Embryonic facial prominence (tissue), 1 donor: Measurements from ENCODE around the gene IFNA14.
"Not testable (repeated sequence)": the region's sequence is repeated elsewhere in the genome, so short reads cannot be mapped to it uniquely, and the experiment has no call there.

ENCODE experiments used
- DNase-seq: peaks from one replicate; pipeline ENCODE4 v3.0.0-alpha.2; 2016; ENCODE audit errors: extremely low spot score

The IFNA14 gene

DNA sequence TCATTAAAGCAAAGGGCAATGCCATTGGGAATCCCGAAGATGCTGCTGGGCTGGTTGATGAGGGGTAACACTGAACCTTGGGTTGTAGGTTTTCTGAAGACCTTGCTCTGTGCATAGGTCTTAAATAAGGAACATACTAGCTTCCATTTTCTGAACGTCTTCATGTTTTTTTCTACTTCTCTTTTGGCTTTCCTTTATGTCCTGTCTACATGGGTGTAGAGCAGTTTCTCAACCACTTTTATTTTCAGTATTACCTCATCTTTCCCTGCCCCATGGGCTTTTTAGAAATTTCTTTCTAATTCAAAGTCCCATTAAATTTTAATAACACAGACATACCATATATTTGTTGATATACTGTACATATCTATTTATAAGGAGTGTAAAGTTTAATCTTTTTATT lies at the start of gene IFNA14:
IFNA14 (minus strand) TSS at position 95 of the 400 bp plus-strand sequence; CDS start at position 25, 70 bp downstream.
- DNase-seq: no peak

DNA sequence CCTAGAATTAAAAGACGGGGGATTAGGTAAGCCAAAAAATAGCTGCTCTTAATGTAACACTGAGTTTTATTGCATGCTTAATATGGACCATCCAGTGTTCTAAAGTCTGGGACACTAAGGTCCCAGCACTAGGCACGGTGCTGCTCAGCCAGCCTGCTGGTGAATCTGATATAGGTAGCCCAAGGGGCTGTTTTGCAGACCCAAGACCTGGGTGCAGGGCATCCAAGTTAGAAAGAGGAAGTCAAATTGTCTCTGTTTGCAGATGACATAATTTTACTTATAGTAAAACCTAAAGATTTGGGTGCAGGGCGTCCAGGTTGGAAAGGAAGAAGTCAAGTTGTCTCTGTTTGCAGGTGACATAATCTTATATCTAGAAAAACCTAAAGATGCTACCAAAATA lies 47.5 kb upstream of the IFNA14 start:
- DNase-seq: no peak

DNA sequence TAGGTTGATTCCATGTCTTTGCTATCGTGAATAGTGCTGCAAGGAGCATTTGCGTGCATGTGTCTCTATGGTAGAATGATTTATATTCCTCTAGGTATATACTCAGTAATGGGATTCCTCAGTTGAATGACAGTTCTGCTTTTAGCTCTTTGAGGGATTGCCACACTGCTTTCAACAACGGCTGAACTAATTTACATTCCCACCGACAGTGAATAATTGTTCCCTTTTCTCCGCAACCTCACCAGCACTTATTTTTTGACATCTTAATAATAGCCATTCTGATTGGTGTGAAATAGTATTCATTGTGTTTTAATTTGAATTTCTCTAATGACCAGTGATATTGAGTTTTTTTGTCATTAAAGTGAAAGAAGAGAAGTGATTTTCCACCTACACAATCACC lies 46.9 kb upstream of the IFNA14 start:
- DNase-seq: no peak

DNA sequence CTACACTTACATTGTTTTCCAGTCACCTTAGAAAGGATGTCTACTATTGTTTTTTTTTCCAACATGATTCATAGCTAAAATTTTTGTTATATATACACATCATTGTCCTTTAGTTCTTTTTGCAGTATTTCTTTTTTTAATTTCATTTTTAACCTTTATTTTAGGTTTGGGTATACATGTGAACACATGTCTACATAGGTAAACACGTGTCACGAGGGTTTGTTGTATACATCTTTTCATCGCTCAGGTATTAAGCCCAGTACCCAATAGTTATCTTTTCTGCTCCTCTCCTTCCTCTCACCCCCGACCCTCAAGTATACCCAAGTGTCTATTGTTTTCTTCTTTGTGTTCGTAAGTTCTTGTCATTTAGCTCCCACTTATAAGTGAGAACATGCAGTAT lies 46.3 kb upstream of the IFNA14 start:
- DNase-seq: no peak

DNA sequence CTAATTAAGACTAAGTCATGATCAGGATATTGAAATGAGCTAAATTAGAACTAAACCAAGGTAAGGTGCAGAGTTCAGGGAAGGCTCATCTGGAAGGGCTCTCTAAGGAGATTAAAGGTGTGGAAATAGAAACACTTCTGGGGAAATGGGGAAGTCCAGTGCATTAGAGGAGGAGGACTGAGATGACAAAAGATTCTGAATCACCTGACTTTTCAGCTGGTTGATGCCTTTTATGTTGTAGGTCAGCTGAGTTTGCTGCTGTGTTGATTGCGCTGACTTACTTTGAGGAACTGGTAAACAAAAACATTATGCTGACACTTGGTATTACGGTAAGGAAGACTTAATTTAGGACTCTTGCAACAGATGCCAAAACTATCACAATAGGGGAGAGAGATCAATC lies 41.5 kb upstream of the IFNA14 start:
- DNase-seq: no peak

DNA sequence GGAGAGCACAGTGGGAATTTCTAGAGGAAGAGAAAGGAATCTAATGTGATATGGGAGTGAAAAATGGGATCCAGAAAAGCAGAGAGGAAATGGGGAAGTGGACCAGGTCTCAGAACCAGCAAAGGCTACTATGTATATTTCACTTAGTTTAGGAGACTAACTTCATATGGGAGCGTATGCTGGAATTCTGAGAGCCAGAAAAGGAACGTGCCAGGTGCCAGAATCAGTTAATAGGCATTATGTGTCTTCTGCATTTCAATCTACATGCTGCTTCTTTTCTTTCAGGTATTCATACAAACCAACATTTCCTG lies 28.5 kb upstream of the IFNA14 start:
- no peak for DNase-seq

DNA sequence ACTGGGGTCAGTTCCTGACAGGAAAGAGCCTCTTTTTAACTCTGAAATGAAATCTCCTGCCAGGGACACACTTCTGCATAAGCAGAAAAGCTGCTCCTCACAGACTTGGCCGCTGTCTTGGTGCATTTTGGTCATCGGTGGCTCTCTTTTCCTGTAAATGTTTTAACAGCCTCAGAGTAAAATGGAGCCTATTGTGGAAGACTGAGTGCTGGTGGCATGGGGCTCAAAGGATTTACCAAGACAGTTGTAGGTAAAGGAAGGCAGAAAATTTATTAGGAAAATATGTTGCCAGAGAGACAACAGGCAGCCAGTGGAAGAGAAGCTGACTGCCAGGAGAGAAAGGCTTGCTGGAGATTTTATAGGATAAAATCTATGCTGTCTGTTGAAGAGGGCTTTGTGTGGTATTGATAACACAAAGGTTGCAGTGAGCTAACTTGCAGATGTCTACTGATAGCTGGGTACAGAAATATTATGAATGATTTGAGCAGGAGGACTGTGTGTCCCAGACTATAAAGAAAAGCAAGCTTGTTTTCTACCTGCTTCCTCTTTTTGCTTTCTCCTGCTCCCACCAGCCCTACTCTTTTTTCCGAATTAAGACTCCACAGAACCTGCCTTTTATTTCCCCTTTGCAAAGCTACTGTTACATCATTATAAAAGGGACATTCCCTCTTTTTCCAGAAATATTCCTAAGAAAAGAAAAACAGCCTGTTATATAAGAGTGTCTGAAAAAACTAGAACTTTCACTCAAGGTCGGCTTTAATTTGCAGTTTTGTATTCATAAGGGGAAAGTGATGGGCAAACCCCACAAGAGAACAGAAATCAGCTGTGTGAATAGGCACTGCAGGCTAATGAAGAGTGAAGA lies 27.9 kb upstream of the IFNA14 start:
- DNase-seq: no peak

DNA sequence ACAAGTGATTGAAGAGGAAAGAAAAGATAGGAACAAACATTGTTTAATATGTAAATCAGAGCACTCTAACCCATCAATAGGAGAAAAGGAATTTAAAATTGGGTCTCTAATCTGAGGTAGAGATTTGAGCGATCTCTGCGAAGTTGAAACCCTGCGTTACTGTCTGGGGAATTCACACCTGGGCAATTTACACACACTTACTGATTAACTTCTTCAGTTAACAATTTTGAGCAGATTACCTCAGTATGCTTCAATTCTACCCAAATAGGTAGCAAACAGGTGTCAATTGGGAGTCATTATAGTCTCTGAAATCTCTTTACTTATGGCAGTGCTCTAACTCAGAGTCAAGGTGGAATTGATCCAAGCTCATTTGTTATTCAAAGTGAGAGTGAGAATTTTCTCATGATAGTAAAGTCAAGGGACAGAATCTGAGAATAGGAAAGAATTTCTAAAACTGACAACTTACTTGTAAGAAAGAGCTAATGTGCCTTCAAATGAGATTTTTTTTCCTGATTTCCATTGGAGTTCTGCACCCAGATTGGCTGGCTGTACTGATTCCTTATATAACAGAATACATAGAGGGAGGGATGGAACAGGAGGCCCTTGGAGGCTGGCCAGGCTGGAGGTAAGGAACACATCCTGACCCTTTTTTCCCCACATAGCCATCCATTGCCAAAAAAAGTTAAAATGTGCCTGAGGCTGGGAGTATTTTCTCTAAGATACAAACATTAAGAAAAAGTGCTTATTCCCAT lies 27.1 kb upstream of the IFNA14 start:
- DNase-seq: no peak

DNA sequence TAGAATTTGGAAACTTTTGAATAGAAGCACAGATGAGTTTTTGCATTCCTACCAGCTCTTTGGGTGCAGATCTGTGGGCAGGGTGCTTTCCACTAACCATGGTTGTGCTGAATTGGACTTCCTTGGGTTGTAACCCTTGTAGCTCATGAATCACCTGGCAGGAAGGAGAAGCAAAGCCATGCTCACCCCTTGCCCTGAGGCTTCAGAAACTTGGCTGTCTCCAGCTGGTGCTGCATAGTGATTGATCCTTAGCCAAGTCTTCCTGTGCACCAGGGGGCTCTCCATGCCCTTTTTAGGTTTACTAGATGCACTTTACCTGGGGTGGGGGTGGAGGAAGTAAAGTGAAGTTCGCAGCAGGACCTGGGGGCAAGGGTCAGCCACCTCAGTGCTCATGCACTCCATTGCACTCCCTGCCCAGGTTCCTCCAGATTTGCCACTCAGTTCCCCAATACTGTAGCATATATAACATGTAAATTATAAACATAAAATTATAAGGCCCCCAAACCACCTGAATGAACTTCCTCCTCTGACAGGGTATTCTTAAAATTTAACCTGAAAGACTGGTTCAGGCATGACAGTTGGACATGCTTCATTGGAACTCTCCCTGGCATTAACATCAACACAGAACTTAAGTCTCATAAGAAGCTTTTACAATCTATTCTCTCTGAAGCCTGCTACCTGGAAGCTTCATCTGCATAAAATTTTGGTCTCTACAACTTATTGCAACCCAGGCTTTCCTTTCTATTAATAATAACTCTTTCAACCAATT lies 25.8 kb upstream of the IFNA14 start:
- DNase-seq: no peak

DNA sequence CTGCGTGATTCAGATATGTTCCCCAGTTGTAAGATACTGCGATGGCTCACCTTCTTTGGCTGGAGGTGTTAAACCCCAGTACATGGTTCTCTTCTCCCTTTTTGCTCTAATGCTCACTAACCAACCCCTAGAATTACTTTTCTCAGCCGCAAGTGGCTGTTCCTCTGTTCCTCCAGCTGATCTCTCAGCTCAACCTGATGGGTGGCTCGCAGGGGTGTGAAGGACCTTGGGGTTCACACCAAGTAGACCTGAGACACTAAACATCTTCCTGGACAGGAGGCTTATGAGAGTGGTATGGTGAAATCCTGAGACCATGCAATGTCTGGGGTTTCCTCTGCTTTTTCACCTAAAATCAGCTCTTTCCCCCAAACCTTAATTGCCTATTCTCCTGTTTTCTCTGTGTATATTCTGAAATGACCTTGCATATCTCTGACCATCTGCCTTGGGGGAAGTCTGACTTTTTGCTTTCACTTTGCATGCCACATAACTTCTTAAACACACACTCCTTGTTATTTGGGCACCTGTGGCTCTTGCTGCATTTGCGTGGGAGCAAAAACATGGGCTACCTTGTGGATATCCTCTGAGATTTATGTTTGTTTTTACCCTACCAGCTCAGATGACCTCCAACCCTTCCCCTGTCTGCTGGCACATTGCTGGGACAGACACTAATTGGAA lies 15.9 kb upstream of the IFNA14 start:
- no peak for DNase-seq

DNA sequence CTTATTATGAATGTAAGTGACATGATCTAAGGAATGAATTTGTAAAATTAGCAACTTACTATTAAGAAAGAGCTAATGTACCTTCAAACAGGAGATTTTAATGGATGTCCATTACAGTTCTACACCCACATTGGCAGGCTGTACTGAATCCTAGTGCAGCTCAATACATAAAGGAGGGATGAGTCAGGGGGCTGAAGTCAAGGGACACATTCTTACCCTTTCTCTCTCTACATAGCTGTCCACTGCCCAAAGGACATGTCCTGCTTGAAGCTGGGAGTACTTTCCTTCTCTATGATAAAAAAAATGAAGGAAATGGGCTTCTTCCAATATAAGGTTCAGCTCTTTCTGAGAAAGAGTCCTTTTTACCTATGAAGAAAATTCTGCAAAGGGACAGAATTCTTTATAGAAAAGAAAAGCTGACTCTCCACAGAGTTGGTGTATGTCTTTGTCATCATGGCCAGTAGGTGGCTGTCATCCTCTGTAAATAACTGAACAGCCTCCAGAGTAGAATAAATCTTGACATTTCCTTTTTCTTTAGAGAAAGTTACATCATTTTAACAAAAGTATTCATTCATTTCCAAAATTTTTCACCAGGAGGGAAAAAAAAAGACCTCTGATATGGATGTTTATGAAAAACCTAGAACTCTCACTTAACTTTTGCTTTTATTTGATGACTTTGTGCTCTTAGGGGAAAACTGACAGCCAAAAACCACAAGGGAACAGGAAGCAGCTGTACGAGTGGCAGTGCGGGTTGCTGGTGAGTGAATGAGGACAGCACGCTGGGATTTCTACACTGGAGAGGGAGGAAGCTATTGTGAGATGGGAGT lies 13.1 kb upstream of the IFNA14 start:
- no peak for DNase-seq

DNA sequence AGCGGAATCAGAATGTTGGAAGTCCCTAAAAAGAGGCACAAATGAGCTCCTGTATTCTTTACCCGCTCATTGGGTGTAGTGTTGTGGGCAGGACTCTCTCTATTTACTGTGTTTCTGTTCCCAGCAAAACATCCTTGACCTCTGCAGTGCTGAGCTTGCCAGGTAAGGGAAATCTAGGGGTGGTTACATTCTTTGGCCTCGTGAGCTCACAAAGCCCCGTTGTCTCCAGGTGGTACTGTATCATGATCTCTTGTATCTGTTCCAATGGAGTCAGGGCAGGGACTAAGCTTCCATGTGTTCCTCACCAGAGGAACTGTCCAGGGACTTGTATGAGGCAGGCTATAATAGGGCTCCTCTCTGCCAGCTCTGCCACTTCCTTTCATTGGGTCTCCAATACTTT lies 11.8 kb upstream of the IFNA14 start:
- DNase-seq: no peak

DNA sequence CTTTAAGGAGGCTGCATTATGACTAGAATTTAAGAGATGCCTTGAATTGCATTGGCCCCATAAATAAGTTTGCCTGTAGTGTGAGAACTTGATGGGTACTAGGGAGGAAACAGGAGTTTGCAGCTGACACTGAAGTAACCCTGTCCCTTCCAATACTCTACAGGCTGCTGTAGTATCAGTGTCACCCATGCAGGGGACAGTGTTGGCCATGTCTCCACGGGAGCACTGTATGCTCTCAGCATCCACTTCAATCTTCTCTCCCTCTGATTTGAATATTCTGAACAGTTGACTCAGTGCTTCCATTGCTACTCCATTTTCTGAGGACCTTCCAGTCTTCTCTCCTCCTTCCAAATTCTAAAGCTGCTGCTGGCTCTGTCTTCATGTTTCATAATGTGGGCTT lies 11.4 kb upstream of the IFNA14 start:
- DNase-seq: no peak

DNA sequence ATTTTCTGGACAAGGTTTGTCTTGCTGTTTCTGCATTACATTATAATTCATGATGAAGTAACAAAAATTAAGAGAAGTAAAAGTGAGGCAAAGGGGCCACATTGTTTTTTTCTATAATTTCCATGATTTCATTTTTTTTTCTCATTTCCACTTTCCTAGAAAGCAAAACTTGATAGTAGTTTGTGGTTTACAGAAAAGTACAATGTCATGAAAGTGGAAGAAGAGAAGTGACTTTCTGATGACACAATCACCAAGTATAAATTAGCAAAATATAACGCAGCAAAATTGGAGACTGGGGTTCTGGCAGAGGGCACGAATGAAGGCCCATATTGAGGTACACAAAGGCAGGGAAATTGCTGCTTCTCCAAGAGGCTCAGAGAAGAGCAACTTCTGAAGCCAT lies 5.0 kb upstream of the IFNA14 start:
- DNase-seq: no peak

DNA sequence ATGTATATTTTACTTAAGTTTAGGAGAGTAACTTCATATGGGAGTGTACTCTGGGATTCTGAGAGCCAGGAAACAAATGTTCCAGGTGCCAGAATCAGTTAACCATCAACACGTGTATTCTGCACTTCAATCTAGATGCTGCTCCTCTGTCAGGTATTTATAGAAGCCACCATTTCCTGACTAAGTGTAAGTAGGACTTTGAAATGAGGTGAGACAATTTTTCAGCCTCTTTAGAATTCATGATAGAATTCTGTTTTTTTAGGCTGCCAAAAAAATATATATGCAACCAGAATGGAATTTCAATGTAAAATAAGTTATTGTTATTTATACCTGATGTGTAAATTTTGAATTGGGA lies 3.5 kb downstream of the IFNA14 start:
- DNase-seq: not testable (repeated sequence)

DNA sequence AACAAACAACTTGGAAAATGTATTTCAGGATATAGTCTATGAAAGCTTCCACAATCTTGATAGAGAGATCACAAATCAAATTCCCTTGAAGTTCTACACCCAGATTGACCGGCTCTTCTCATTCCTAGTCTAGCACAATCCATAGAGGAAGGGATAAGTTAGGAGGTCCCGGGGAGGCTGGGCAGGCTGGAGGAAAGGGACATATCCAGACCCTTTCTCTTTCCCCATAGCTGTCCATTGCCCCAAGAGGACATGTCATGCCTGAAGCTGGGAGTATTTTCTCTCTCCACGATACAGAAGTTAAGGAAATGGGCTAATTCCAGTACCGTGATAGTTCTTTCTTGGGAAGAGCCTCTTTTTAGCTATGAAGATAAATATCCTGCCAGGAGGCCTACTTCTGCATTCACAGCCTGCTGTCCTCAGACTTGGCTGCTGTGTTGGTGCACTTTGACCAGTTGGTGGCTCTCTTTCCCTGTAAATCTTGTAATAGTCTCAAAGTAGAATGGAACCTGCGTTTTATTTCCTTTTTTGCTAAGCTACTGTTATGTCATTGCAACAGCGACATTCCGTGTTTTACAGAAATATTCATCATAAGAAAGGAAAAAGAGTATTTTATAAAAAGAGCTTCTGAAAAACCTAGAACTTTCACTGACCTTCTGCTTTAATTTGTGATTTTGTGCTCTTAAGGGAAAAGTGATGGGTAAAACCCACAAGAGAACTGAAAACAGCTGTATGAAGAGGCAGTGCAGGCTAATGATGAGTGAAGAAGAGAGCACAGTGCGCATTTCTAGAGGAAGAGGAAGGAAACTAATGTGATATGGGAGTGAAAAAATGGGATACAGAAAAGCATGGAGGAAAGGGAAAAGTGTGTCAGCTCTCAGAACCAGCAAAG lies 4.1 kb downstream of the IFNA14 start:
- not testable (repeated sequence) for DNase-seq

DNA sequence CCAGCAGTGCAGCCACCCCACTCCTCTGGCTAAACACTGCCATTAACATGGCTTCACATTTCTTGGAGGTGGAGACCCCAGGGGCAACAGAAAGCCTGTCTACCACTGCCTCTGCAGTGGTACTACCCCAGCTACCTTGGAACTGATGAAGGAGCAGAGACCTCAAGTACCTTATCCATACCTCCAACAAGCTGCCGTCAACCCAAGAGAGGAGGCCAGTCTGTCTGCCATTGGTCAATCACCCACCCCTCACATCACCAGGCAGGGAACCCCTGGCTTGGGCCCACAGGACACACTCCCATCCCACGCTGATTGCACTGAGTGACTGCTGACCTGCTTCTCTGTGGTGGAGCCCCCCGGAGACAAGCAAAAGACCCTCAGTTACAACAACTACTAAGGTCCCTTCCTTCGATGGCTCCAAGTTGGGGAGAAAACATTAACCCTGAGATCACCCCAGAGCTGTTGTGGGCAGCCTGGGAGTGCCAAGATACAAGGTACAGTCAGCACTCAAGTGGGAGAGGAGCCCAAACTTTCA lies 5.6 kb downstream of the IFNA14 start:
- DNase-seq: no peak

DNA sequence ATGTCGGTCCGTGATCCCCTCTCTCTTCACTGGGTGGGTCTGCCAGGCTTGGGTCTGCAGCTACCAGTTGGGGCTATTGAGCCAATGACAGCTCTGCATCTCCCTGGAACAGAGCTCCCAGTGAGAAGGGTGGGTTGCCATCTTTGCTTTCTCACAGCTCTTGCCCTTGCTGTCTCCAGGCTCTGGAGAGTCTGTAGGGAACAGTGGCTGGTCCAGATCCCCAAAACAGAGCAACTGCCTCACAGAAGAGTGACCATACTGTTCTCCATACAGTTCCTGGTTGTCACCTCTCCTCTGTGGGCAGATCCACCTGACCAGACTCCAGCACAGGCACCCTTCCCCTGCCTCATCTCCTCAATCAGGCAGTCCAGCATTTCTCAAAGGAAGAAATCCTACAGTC lies 6.5 kb downstream of the IFNA14 start:
- DNase-seq: no peak

DNA sequence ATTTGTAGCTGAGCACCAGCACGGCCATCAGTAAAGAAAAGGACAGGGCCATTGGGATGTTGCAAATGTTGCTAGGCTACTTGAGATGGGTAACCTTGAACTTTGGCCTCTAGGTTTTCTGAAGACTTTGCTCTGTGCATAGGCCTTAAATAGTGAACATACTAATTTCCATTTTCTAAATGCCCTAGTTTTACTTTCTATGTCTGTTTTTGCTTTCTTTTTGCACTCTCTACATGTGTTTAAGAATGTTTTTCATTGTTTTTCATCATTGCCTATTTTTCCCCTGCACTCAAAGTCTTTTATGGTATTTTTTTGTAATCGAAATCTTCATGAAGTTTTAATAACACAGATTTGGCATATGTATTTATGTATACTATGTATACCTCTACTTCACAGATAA lies 11.7 kb downstream of the IFNA14 start, which contains the start of gene IFNA17:
IFNA17 (minus strand) TSS at position 101 of the 400 bp plus-strand sequence; CDS start at position 52, 49 bp downstream.
- DNase-seq: no peak

DNA sequence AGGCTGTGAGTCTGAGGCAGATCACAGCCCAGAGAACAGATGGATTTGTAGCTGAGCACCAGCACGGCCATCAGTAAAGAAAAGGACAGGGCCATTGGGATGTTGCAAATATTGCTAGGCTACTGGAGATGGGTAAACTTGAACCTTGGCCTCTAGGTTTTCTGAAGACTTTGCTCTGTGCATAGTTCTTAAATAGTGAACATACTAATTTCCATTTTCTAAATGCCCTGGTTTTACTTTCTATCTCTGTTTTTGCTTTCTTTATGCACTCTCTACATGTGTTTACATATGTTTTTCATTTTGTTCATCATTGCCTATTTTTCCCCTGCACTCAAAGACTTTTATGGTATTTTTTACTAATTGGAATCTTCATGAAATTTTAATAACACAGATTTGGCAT lies 22.6 kb downstream of the IFNA14 start, which contains the start of gene IFNA16:
IFNA16 (minus strand) TSS at position 101 of the 400 bp plus-strand sequence; CDS start at position 95, 6 bp downstream.
- DNase-seq: not testable (repeated sequence)
